ENCODE measurements around the gene GALNT10. TPM values are rescaled to one million over a fixed set of nuclear protein-coding genes. Genes with fewer than 3 reads are reported as not detected.

GALNT10 gene
- total and polyA plus RNA-seq, 2 of the 4 experiments (the other 2 are of a cell fraction), result 46.2 to 67.0 TPM

DNA sequence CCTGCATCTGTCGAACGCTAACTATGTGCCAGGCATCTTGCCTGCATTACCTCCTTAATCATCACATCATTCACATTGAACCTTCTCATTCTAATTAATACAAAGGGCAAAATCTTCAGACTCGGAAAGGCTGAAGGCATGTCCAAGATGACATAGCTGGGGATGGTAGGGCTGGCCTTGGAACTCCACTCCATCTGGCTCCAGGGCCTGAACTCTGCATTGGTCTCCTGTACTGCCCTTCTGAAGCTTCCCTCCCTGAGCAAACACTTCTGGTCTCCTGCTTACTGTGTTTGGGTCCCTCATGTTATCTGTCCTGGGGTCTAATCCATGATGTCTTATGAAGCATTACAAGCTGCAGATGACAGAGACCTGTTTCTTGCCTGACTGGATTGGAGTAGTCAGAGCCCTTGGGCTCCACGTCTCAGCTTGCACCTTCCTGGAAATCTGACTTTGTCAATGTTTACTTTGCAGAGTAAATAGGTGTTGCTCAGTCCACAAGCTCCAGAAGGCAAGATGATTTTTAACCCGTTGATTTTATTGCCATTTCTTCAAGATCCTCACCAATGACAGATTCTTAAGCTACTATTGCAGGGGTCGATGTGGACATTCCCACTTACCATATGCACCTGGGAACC is 106.1 kb downstream of the GALNT10 start:
- no peak overlapping the region for H3K23ac ChIP-seq (ENCODE audit: low read depth, low read length)
- H2AK5ac ChIP-seq (ENCODE audit: low read depth, low read length), result no peak overlapping the region
- no peak overlapping the region for H3K4me2 ChIP-seq (ENCODE audit: low read depth, low read length)
- no peak overlapping the region for H3K9ac ChIP-seq (ENCODE audit: low read depth, low read length)
- in situ Hi-C loops (cut with MboI; ENCODE audit: low sequenced_read_pairs) (no loop called here), intact Hi-C loops (cut with micrococcal nuclease) (no loop called here), dilution Hi-C loops (cut with HindIII; ENCODE audit: low sequenced_read_pairs, unreplicated experiment) (no loop called here)
- H3K4ac ChIP-seq (ENCODE audit: low read depth, low read length), result no peak overlapping the region
- H3K9me3 ChIP-seq (ENCODE audit: control insufficient read depth, insufficient read depth, low read length), result no peaks in the 10 kb centered on the region
- peaks cover 11% of the 10 kb centered on the region for H3K9me1 ChIP-seq (ENCODE audit: insufficient read depth, low read length)
- no peaks in the 10 kb centered on the region for H3K27me3 ChIP-seq (ENCODE audit: control insufficient read depth, insufficient read depth, low read length)
- no peak overlapping the region for H4K91ac ChIP-seq (ENCODE audit: insufficient read depth, low read depth, low read length)
- no peak overlapping the region for H2BK15ac ChIP-seq (ENCODE audit: low read depth, low read length)
- WGBS, 2 experiments (ENCODE audit: extremely low coverage in 2 of 2, insufficient read length in 1 of 2), result no CpG with 5 or more reads among the region's 6 CpGs
- no peak overlapping the region for H3K56ac ChIP-seq (ENCODE audit: extremely low read depth, insufficient read depth, low read length)
- no peak overlapping the region for H2AK9ac ChIP-seq (replicated peaks; ENCODE audit: low read depth, low read length, poor library complexity)
- TF ChIP-seq, protein P1, sequence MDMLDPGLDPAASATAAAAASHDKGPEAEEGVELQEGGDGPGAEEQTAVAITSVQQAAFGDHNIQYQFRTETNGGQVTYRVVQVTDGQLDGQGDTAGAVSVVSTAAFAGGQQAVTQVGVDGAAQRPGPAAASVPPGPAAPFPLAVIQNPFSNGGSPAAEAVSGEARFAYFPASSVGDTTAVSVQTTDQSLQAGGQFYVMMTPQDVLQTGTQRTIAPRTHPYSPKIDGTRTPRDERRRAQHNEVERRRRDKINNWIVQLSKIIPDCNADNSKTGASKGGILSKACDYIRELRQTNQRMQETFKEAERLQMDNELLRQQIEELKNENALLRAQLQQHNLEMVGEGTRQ (IDR thresholded peaks at IDR 0.05; ENCODE audit: low read depth, low read length), result no peak
- TF ChIP-seq RAD21 (IDR thresholded peaks at IDR 0.05; ENCODE audit: low read length) (no peak), NFE2L2 (IDR thresholded peaks at IDR 0.05; ENCODE audit: low read depth, low read length) (no peak), SMC3 (IDR thresholded peaks at IDR 0.05; ENCODE audit: low read depth, low read length) (no peak), MAFK (IDR thresholded peaks at IDR 0.05; ENCODE audit: low read depth, low read length) (no peak), CEBPB (IDR thresholded peaks at IDR 0.05; ENCODE audit: low read depth, low read length) (no peak), MXI1 (IDR thresholded peaks at IDR 0.05; ENCODE audit: borderline replicate concordance, low read depth, low read length) (no peak)
- CTCF ChIA-PET, result no interaction called here
- no peak overlapping the region for H2BK5ac ChIP-seq (ENCODE audit: low read depth, low read length, poor library complexity, severe bottlenecking)
- no peak overlapping the region for H2BK20ac ChIP-seq (ENCODE audit: low read depth, low read length)
- H4K5ac ChIP-seq (ENCODE audit: low read depth, low read length), result no peak overlapping the region
- ATAC-seq (ENCODE audit: low read depth) (no peak), DNase-seq (no peak)
- no peak overlapping the region for H3K4me3 ChIP-seq (ENCODE audit: insufficient read depth, low read depth, low read length)
- H4K8ac ChIP-seq (ENCODE audit: low read depth in 2 of 2, low read length in 2 of 2), result no peak overlapping the region
- H2BK120ac ChIP-seq (ENCODE audit: low read depth, low read length), result no peak overlapping the region
- BruUV-seq (replicated peaks), result no TSS peak
- no peak overlapping the region for H3K18ac ChIP-seq (ENCODE audit: low read depth, low read length)
- no peaks in the 10 kb centered on the region for H3K4me1 ChIP-seq (ENCODE audit: control insufficient read depth, insufficient read depth, low read length)
- no peak overlapping the region for H2AFZ ChIP-seq (replicated peaks; ENCODE audit: low read length, poor library complexity)
- POLR2A ChIA-PET (ENCODE audit: unreplicated experiment), result no interaction called here
- peaks cover 12 to 40% of the 10 kb centered on the region in 2 experiments; a peak in 3 of 4 replicates for H3K79me1 ChIP-seq (ENCODE audit: low read depth in 1 of 2, low read length in 2 of 2)
- no peak overlapping the region; the same call in 1 of the 2 replicates for H3K14ac ChIP-seq (replicated peaks; ENCODE audit: low read depth, low read length)
- H3K27ac ChIP-seq (ENCODE audit: insufficient read depth, low read length), result no peak overlapping the region
- H4K20me1 ChIP-seq (ENCODE audit: insufficient read depth, low read length), result no peaks in the 10 kb centered on the region
- peaks cover 11% of the 10 kb centered on the region for H3K36me3 ChIP-seq (ENCODE audit: control insufficient read depth, insufficient read depth, low read length)

All from IMR-90 (cell line).